GM19372 (cell line): ENCODE measurements around the gene C1QTNF5.
"Not testable (repeated sequence)": the region's sequence is repeated elsewhere in the genome, so short reads cannot be mapped to it uniquely, and the experiment has no call there.

Experiments
- ATAC-seq: cut with Tn5 transposase; IDR thresholded peaks from one replicate; pipeline ENCODE4 v1.9.1; 2021; ENCODE audit warnings: mild to moderate bottlenecking, low read depth, moderate library complexity; ENCODE audit not compliant: unreplicated experiment

Gene C1QTNF5, protein sequence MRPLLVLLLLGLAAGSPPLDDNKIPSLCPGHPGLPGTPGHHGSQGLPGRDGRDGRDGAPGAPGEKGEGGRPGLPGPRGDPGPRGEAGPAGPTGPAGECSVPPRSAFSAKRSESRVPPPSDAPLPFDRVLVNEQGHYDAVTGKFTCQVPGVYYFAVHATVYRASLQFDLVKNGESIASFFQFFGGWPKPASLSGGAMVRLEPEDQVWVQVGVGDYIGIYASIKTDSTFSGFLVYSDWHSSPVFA

DNA sequence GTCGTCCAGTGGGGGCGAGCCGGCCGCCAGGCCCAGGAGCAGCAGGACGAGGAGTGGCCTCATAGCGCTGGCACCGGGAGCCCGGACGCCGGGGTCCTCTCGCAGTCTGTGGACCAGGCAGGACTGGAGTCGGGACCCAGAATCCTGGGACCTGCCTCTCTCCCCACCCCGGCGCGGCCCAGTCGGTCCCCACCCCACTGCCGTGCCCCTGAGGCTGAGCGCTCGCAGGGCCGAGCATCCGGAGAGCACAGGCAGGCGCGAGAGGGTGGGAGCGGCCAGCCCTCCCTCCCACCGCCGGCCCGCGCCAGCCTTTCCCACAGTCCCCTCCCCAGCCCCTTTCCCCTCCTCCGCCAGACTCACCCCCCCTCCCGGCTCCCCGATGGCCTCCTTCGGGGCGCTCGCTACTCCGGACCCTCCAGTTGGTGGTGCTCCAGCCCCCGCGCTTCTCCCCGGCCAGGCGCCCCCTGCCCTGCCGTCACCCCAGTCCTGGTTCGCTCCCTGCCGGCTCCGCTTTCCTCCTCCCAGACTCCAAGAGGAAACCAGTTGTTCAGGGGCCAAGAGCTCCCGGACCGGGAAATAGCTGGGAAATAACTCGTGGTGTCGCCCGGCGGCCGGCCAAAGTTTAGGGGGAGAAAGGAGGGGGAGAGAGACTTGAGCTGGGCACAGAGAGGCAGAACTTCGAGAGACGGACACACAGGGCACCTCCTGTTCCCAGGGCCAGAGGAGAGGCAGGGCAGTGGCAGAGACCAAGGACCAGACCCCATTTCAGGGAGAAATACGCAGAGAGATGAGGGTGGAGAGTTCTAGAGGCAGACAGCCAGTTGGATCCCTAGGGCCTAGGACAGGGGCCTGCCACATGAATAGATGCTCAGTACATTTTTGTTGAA is at the start of gene C1QTNF5:
Gene C1QTNF5 (minus strand): TSS at position 549 of the 887 bp plus-strand sequence. CDS start 486 bp downstream, at position 63.
- ATAC-seq, result no peak

DNA sequence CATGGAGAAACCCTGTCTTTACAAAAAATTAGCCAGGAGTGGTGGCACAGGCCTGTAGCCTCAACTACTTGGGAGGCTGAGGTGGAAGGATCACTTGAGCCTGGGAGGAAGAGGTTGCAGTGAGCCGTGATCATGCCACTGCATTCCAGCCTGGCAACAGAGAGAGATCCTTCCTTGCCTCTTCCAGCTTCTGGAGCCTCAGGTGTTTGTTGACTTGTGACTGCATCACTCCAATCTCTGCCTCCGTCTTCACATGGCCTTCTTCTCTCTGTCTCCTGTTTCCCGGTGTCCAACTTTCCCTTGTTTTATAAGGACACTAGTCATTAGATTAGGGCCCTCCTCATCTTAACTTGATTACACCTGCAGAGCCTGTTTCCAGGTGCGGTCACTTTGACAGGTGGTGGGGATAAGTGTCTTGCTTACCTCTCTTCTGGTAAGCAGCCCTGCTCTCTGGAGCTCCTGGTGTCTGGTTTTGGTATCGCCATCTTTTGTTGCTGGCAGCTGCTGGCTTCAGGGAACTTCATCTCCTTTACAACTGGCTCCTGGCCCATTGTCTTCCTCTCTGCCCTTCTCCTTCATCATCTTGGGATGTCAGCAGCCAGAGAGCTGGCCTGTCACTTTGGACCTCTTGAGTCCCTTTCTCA is 49.0 kb upstream of the C1QTNF5 start:
- ATAC-seq, result no peak

DNA sequence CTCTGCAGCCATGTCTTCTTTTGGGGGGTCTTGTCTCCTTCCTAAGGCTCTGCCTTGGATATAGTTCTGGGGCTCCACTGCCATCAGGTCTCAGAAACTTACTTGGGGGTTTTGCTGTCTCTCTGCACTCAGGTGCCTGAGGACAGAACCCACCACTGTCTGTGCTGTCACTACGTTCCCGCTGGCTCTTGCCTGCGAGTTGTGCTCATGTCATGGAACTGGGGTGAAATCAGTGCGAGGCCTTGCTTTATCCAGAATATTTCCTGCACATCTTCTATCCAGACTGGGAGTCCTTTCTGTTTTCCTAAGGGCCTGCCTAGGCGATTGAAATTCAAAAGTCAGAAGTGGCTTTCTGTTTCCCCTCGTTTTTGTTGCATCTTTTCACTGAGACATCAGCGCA is 47.4 kb upstream of the C1QTNF5 start:
- ATAC-seq, result no peak

DNA sequence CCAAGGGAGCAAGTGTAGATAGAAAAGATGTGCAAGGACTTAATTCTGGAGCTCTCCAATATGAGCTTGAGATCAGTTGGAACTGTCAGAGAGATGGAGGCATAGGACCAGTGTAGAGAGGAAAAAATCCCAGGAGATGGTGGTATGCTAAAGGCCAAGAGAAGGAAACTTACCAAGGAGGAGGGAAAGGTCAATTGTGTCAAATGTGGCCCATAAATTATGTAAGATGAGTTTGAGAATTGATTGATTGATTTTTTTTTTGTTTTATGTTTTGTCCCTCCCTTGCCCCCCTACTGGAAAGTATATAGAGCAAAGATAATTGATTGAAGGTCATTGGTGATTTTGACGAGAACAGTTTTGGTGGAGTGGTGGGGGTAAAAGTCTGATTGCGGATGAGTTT is 43.6 kb upstream of the C1QTNF5 start:
- ATAC-seq, result no peak

DNA sequence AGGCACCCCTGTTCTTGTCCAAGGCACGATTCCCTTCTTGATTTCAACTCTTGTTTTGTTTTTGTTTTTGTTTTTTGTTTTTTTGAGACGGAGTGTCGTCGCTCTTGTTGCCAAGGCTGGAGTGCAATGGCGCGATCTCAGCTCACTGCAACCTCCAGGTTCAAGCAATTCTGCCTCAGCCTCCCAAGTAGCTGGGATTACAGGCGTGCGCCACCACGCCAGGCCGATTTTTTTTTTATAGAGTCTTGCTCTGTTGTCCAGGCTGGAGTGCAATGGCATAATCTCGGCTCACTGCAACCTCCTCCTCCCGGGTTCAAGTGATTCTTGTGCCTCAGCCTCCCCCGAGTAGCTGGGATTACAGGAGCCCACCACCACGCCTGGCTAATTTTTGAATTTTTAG is 41.8 kb upstream of the C1QTNF5 start:
- ATAC-seq, result not testable (repeated sequence)

DNA sequence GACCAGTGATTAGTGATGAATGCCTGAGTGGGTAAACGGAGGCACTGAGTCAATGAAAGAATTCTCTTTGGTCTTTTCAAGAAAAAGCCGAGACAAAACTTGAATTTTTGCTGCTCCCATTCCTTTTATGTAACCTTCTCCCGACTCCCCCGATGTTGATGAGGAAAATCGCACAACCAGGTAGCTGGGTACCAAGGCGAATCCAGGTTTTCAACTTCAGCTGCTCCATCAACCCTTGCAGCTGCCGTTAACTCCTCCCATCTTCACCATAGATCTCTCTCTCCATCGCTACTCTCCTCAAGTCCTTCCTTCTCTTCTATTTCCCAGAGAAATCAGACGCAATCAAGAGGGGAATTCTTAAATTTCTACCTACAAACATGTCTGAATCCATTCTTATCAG is 41.4 kb upstream of the C1QTNF5 start:
- no peak for ATAC-seq

DNA sequence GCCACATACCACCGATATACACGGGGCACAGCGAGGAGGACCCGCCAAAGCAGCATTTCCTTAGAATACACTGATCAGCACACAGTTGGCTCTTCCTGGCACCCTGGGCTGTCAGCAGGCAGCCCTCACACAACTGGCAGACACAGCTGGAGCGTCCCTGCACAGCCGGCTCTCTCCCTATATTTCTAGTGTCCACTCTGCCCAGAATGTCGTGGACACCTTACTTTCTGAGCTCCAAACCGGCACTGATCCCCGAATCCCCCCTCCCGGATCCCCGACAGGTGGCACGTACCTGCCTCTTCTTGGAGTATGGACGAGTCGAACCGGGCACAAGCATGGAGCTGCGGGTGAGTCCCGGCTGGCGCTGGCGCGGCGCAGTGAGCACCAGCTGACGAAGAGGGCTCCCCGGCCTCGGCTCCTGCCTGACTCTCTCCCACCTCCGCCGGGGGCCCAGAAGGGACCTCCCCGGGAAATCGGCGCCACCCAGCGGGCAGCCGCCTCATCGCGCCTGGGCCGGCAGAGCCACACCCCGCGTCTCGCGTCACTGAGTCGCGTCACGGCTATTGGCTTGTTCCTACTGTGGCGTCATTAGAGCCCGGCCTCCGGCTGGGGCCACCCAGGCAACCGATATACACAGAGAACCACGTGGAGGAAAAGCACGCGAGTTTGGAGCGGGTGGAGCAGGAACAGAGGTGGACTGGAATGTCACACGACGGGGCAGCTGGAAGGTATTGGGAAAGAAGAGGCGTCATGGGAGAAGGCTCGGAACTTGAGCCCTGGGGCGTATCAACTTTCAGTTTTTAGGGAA is 40.7 kb upstream of the C1QTNF5 start, which contains the start of gene USP2:
Gene USP2 (minus strand): TSS at position 510 of the 808 bp plus-strand sequence. CDS start 8,210 bp downstream, outside the sequence.
- peak; percentile 100 for ATAC-seq

DNA sequence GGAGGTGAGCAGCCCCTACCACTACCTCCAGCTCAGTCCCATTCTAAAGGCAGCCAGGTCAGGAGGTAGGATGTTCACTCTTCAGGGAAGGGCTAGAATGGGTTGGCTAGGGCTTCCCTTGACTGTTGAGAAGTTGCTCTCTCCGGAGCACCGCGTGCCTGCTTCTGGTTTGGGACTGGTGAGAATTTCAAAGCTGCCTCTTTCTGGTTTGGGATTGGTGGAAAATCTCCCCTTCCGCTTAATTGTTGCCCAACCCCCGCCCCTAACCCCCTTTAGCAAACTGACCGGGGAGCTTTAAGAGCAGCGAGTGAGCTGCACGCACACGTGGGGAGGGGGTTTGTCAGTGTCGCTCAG is 40.1 kb upstream of the C1QTNF5 start:
- ATAC-seq, result no peak

DNA sequence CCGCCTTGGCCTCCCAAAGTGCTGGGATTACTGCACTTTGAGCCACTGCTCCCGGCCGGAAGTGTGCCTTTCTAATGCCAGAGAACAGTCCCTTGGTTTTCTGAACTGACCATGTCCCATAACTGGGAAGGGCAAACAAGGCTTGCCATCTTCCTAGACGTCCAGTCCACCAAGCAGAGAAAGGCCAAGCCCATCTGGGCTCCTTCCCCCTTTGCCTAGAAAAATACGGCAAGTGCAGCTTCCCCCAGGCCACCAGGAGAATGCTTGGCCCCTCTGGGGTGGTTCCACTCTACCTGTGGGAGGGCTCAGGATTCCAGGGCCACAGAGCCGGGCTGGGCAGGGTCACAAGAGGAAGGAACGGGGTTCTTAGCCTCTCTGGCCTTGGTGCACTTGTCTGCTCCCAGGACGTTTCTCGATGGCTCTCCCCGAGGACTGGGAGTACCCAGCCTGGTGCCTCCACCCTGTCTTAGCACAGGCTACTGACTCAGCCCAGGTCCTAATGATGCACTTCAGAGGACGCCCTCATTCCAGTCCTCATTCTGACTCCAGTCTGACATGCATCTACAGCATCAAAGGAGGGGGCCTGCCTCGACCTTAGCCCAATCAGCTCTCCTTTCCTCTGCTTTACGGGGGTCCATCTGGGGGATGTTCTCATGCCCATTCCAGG is 39.6 kb upstream of the C1QTNF5 start:
- no peak for ATAC-seq

DNA sequence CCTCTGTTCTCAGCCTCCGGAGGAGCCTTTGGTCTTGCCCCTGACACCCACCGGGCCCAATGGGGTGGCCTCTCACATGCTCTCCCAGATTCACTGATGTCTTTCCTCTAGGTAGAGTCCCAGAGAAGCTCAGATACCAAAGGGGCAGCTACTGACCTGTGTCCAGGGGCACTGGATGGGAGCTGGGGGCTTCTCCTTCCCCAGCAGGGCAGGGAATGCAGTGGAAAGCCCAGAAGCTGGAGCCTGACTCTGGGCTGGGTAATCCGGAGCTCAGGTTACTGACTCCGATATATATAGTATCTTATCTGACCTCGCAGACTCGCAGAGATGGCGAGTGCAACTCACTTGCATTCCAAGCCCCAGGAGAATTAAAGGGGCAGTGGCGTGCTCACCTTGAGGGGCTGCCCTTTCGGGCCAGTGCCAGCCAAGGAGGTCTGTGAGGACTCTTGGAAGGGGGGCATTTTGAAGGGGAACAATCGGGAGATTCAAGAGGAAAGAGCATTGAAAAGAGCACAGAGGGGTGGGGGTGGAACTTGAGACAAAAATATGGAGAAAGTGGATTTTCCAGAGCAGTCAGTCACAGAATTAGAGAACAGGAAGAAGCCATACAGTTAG is 38.3 kb upstream of the C1QTNF5 start:
- no peak for ATAC-seq

DNA sequence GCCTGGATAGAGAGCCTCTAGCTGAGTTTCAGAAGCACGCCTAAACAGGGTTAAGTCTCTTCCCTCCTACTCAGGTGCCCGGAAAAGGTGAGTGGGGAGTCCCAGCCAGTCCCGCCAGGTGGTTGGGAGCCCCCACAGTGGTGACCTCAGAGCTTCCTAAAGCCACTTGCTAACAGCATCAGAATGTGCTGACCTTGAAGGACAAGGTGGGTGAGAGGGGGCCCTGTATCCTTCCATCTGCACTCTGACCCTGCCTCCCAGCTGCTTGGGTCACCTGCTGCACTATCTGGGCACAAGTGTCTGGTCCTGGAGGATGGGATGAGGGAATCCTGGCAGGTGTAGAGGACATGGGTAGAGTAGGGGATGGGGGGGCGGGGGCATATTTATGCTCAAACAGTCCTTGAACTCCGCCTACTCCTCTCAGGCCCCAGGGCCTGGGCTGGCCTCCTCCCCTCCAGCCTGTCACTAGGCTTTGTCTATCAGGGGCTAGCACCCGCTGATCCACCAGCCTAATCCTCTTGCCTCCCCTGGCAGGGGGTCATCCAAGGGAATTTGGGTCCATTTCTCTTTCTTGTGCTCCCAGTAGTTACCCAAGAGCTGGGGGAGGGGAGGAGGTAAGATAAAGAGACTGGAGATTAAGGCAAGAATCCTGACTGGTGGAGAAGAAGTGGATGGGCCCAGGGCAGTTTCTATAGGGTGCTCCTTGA is 37.4 kb upstream of the C1QTNF5 start:
- ATAC-seq, result no peak

DNA sequence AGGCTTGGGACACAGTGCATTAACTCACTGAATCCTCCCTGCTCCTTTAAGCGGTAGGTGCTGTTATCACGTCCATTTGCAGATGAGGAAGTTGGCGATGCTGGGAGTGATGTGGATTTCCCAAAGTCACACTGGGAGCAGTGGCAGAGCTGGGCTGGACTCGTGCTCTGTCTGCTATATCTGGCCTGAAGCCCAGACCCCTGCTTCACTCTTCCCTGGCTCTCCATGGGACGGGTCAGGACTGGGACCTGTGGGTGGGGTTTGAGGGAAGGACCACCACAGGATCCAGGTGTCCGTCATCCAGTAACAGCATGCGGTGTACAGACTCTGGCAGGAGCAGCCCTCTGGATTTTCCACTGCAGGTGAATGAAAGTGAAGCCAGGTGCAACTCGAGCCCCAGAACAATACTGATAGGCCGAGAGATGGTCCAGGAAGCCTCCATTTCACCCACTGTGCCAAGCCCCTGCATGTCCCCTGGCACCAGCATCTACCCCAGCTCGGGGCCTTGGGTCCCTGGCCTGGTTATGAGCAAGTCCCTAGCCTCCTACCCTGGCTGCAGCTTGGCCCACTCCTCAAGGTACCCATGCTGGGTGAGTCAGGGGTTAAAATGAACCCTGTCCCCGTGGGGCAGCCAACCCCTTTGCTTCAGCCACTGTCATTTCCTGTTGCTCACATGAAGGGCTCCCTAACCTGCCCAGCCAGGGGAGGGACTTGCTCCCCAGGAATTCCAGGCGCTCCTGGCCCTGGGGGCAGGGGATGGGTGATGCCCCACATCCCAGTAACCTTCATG is 36.6 kb upstream of the C1QTNF5 start:
- ATAC-seq, result no peak

DNA sequence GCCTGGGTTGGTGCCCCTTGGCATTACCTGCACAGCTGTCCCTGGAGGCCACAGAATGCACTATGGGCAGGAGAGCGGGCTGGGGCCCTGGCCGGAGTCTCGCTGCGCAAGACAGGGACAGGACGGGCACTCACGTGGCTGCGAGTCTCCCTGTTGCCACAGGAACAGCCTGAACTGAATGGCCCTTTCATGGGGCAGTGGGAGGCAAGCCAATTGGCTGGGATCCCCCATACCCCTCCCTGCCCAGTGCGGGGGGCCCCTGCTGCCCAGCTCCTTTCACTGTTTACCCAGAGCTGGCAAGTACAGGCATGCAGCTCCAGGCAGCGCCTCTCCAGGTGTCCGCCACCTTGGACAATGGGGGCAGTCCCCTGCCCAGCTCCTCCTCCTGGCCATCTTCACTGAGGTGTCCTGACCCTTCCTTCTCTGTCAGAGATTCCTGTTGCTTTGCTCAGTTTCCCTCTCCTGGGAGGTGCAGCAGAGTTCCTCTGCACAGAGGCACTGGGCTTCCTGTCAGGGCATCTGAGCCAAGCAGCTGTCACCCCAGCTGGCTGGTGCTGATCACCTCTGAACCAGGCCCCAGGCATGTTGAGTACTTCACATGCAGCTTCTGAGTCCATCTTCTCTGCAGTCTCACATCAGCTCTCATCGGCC is 35.6 kb upstream of the C1QTNF5 start:
- no peak for ATAC-seq

DNA sequence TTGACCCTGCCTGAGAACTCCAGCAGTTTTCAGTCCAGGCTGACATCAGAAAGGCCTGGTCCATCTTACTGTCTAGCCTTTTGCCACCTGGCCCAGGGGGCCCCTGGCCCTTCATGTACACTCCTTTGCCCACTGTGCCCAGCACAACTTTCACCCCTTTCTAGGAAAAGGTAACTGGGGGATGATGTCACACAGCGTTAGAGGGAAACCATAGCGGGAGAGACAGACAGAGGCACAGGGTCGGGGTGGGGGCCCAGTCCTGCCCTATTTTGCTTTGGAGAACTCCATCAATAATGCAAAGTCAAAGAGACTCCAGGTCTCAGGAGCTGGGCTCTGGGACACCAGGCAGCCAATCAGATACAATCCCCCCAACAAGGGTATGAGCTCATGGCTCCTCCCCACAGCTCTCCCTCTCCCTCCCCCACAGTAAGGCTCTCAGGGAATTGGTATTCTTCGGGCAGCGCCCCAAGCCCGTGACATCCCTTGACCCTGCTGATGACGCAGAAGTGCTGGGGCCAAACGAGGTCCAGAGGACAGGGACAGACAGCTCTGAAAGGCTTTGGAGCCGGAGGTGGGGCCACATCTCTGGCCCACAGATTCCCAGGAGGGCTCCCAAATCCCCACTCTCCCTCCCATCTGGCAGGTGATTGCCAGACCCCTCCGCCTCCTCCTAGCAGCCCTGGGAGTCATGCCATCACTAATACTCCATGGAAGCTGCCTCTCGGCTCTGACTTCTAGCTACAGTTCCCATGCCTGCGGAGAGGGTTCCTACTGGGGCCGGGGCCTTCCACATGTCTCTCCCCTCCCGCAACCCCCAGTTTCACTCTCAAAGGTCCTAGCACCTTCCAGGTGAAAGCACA is 34.9 kb upstream of the C1QTNF5 start:
- ATAC-seq, result no peak

DNA sequence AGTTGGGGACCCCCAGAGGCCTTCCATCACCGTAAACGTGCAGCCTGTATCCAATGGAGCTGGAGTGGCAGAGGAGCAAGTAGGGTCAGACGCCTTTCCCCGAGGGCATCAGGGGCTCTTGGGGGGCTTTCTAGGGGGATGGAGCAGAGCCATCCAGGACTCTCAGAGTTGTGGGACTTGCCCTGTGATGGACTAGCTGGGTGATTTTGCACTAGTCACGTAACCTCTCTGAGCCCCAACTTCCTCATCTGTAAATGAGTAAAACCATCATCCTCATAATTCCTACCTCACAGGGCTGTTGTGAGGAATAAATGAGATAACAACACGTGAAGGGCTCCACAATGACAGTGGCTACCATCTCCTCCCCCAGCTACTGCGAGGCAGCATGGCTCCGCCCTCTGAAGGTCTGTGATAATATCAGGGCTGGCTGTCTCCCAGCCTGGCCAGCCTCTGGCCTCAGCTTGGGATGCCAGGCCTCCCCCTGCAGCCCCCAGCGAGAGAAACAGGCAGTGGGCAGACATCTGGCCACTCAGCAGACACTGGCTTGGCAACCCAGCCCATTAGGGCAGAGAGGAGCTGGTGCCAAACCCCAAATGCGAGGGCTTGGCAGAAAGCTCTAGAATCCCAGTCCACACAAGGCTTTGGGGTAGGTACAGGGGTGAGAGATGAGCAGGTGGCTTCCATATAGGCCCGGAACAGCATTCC is 34.1 kb upstream of the C1QTNF5 start:
- ATAC-seq, result no peak
